PFSK-1 (cell line): Measurements from ENCODE around the gene MCM3AP.

Source experiments
- FOXP2 ChIP-seq: optimal IDR thresholded peaks from 2 replicates; pipeline ENCODE3; 2011; ENCODE audit warnings: borderline replicate concordance, control low read depth, inconsistent platforms; ENCODE audit not compliant: insufficient read depth; ENCODE audit errors: extremely low read length, extremely low read depth
- POLR2AphosphoS5 ChIP-seq: IDR thresholded peaks from 2 replicates; pipeline ENCODE4 v1.6.1; 2012; ENCODE audit warnings: low read depth, mild to moderate bottlenecking, control low read depth, low read length, moderate library complexity
- REST ChIP-seq, 2 experiments: IDR thresholded peaks; 2 replicates each; pipeline versions ENCODE4 v1.6.1 to v1.8.0; 2011 to 2012; ENCODE audit warnings: low read depth in 2 of 2, low read length in 2 of 2, control low read depth in 1 of 2, inconsistent platforms in 1 of 2, mild to moderate bottlenecking in 1 of 2, moderate library complexity in 1 of 2; ENCODE audit not compliant: insufficient read depth in 1 of 2
- SIN3A ChIP-seq: IDR thresholded peaks from 2 replicates; pipeline ENCODE4 v1.6.1; 2012; ENCODE audit warnings: mild to moderate bottlenecking, low read length, moderate library complexity, borderline replicate concordance; ENCODE audit not compliant: insufficient read depth
- TAF1 ChIP-seq: IDR thresholded peaks from 2 replicates; pipeline ENCODE4 v1.6.1; 2012; ENCODE audit warnings: low read length, control low read depth, borderline replicate concordance; ENCODE audit not compliant: insufficient read depth

Gene MCM3AP

DNA sequence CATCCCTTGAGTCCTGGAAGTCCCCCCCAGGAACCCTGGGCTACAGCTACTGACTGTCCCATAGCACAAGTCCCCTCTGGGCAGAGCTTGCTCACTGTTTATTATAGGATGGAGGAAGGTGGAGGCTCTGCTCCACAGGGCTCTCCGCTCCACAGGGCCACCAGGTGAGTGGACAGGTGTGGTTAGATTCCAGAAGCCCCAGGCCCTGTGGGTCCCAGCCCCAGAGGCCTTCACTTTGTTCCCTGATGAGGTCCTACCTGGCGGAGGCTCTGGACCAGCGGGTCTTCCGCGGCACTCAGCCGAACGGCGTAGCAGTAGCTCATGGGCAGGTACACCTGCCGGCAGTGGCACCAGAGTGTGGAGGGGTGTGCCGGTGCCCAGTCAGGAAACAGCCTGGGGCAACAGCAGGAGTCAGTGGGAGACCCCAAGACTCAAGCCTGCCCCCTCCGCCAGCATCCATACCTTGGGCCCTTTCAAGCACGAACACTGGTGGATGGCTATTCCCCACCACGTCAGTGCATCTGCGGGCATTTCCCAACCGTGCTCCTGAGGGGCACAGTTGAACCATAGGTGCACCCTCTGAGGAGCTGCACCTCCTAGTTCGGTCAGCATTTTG lies 69.2 kb downstream of the MCM3AP start:
- TF ChIP-seq REST (IDR thresholded peaks at IDR 0.05; ENCODE audit: insufficient read depth in 1 of 2, low read depth in 2 of 2, low read length in 2 of 2) (no peak), TAF1 (no peak), POLR2AphosphoS5 (no peak), SIN3A (no peak), FOXP2 (no peak)

- TF ChIP-seq SIN3A (no peak), REST (IDR thresholded peaks at IDR 0.05; ENCODE audit: insufficient read depth in 1 of 2, low read depth in 2 of 2, low read length in 2 of 2) (no peak), POLR2AphosphoS5 (no peak), TAF1 (no peak)
Measured at GRCh38 chr21:46215436-46216131, 69.8 kb downstream of the MCM3AP start.

- TF ChIP-seq SIN3A (no peak), FOXP2 (no peak), TAF1 (no peak), REST (IDR thresholded peaks at IDR 0.05; ENCODE audit: insufficient read depth in 1 of 2, low read depth in 2 of 2, low read length in 2 of 2) (no peak), POLR2AphosphoS5 (no peak)
Measured at GRCh38 chr21:46214478-46215340, 70.7 kb downstream of the MCM3AP start.

DNA sequence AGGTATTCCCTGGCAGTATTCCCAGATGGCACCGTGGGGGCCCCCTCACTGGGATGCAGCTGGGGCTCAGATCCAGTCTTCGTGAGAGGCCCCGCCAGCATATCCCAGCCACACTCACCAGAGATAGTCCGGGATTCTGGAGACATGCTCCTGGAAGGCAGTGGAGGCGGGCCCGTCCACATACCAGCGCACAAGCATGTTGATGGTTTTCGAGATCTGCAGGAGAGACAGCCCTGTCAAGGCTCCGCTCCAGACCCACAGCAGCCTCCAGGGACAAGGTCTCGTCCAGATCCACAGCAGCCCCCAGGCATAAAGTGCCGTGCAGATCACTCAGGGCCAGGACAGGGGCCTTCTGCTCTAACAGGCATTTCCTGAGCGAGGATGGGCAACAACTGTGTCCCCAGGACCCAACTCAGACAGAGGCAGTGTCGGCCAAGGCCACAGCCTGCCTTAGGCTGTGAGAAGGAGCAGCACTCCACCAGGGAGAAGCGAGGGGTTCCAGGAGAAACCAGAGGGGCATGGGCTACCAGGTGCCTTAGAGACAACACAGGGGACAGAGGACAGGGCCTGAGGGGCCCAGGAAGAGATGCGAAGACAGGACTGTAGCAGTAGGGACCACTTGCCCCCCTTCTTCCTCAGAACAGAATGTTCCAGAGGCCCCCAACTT lies 71.7 kb downstream of the MCM3AP start:
- TF ChIP-seq REST (IDR thresholded peaks at IDR 0.05; ENCODE audit: insufficient read depth in 1 of 2, low read depth in 2 of 2, low read length in 2 of 2): no peak
- no peak for TF ChIP-seq FOXP2
- TF ChIP-seq SIN3A: no peak
- TF ChIP-seq TAF1: no peak
- TF ChIP-seq POLR2AphosphoS5: no peak
